ENCODE measurements around the gene B3GAT1.

Gene B3GAT1

GRCh38 chr11:134363161-134363560 is 48.9 kb downstream of the B3GAT1 start:
- no peak for DNase-seq (ENCODE audit: low read depth)

GRCh38 chr11:134362192-134362901 is 49.7 kb downstream of the B3GAT1 start:
- H3K4me3 ChIP-seq (ENCODE audit: low read depth, low read length), result no peak overlapping the region
- no peak for DNase-seq (ENCODE audit: low read depth)

More at GRCh38 chr11:134363161-134363560, 48.9 kb downstream of the B3GAT1 start:
- H3K4me3 ChIP-seq (ENCODE audit: low read depth, low read length), result no peak overlapping the region

GRCh38 chr11:134361661-134362060 is 50.4 kb downstream of the B3GAT1 start:
- H3K4me3 ChIP-seq (ENCODE audit: low read depth, low read length), result no peak overlapping the region
- DNase-seq (ENCODE audit: low read depth), result no peak

GRCh38 chr11:134360050-134360835 is 51.8 kb downstream of the B3GAT1 start:
- DNase-seq (ENCODE audit: low read depth), result peak; percentile 4
- H3K4me3 ChIP-seq (ENCODE audit: low read depth, low read length), result no peak overlapping the region

- H3K4me3 ChIP-seq (ENCODE audit: low read depth, low read length), result no peak overlapping the region
- DNase-seq (ENCODE audit: low read depth), result no peak
Measured at GRCh38 chr11:134359646-134360045, 52.4 kb downstream of the B3GAT1 start.

- no peak for DNase-seq (ENCODE audit: low read depth)
- no peak overlapping the region for H3K4me3 ChIP-seq (ENCODE audit: low read depth, low read length)
Measured at GRCh38 chr11:134358856-134359490, 53.1 kb downstream of the B3GAT1 start.

GRCh38 chr11:134358165-134358855 is 53.7 kb downstream of the B3GAT1 start:
- DNase-seq (ENCODE audit: low read depth), result no peak
- H3K4me3 ChIP-seq (ENCODE audit: low read depth, low read length), result no peak overlapping the region

- no peak overlapping the region for H3K4me3 ChIP-seq (ENCODE audit: low read depth, low read length)
- no peak for DNase-seq (ENCODE audit: low read depth)
Measured at GRCh38 chr11:134357545-134357839, 54.5 kb downstream of the B3GAT1 start.

- no peak for DNase-seq (ENCODE audit: low read depth)
- H3K4me3 ChIP-seq (ENCODE audit: low read depth, low read length), result no peak overlapping the region
Measured at GRCh38 chr11:134356656-134357544, 55.1 kb downstream of the B3GAT1 start.

GRCh38 chr11:134355656-134356055 is 56.4 kb downstream of the B3GAT1 start:
- DNase-seq (ENCODE audit: low read depth), result no peak
- no peak overlapping the region for H3K4me3 ChIP-seq (ENCODE audit: low read depth, low read length)

- no peak for DNase-seq (ENCODE audit: low read depth)
- H3K4me3 ChIP-seq (ENCODE audit: low read depth, low read length), result no peak overlapping the region
Measured at GRCh38 chr11:134355136-134355535, 56.9 kb downstream of the B3GAT1 start.

- no peak overlapping the region for H3K4me3 ChIP-seq (ENCODE audit: low read depth, low read length)
- DNase-seq (ENCODE audit: low read depth), result no peak
Measured at GRCh38 chr11:134352111-134352510, 59.9 kb downstream of the B3GAT1 start.

GRCh38 chr11:134350381-134350780 is 61.7 kb downstream of the B3GAT1 start:
- no peak for DNase-seq (ENCODE audit: low read depth)
- H3K4me3 ChIP-seq (ENCODE audit: low read depth, low read length), result no peak overlapping the region

GRCh38 chr11:134349802-134350355 is 62.2 kb downstream of the B3GAT1 start:
- no peak for DNase-seq (ENCODE audit: low read depth)
- no peak overlapping the region for H3K4me3 ChIP-seq (ENCODE audit: low read depth, low read length)

GRCh38 chr11:134349109-134349801 is 62.8 kb downstream of the B3GAT1 start:
- no peak overlapping the region for H3K4me3 ChIP-seq (ENCODE audit: low read depth, low read length)
- DNase-seq (ENCODE audit: low read depth), result no peak

- H3K4me3 ChIP-seq (ENCODE audit: low read depth, low read length), result no peak overlapping the region
- no peak for DNase-seq (ENCODE audit: low read depth)
Measured at GRCh38 chr11:134347441-134347840, 64.6 kb downstream of the B3GAT1 start.

- H3K4me3 ChIP-seq (ENCODE audit: low read depth, low read length), result no peak overlapping the region
- no peak for DNase-seq (ENCODE audit: low read depth)
Measured at GRCh38 chr11:134346976-134347350, 65.1 kb downstream of the B3GAT1 start.
